Endothelial cell of umbilical vein (primary cell): ENCODE data around the gene NXNL2. TPM values are rescaled to one million over a fixed set of nuclear protein-coding genes. Genes with fewer than 3 reads are reported as not detected.

Source experiments
- BruUV-seq: library from RNA; stranded (reverse); fragments of 400-500 nt; replicated peaks from 2 replicates; lab custom pipeline; 2021; lab: Mats Ljungman, UMichigan
- CTCF ChIA-PET: fragments of 300-600, 350-600 bp; sonication (Branson Sonifier 250); formaldehyde crosslinking; loops from one replicate; lab custom pipeline; 2021; ENCODE audit warnings: antibody characterized with exemption, inconsistent platforms; lab: Charles Lee
- POLR2A ChIA-PET: fragments of 300-600, 350-600 bp; sonication (Branson Sonifier 250); formaldehyde crosslinking; loops from one replicate; lab custom pipeline; 2021; ENCODE audit warnings: antibody characterized with exemption, inconsistent platforms; lab: Charles Lee
- DNase-seq: peaks from one replicate; pipeline ENCODE4 v3.0.0-alpha.2; 2011; ENCODE audit warnings: low read depth, low spot score
- FAIRE-seq: peaks from 2 replicates; lab custom pipeline; 2011; peaks lifted over from hg19 to GRCh38; lab: Jason Lieb, UNC
- H2AFZ ChIP-seq: 2 replicates; pipeline ENCODE4 v1.6.0; 2012; ENCODE audit warnings: low read depth, low read length, control low read depth, inconsistent platforms
- H3K27ac ChIP-seq: 2 replicates; pipeline ENCODE4 v1.5.1; 2011; ENCODE audit warnings: low read depth, mild to moderate bottlenecking, control low read depth, low read length, moderate library complexity; ENCODE audit not compliant: insufficient read depth
- H3K27me3 ChIP-seq, 2 experiments: 2 replicates each; pipeline versions ENCODE4 v1.6.0 to v1.6.1; 2011; ENCODE audit warnings: low read length in 2 of 2, mixed read lengths in 1 of 2; ENCODE audit not compliant: control insufficient read depth in 2 of 2, insufficient read depth in 2 of 2
- H3K36me3 ChIP-seq, 2 experiments: 2 replicates in 1 of 2; 3 replicates in 1 of 2; pipeline ENCODE4 v1.5.1; 2011; ENCODE audit warnings: low read length in 2 of 2, mild to moderate bottlenecking in 1 of 2, moderate library complexity in 1 of 2; ENCODE audit not compliant: control insufficient read depth in 2 of 2, insufficient read depth in 2 of 2; ENCODE audit errors: extremely low read depth in 1 of 2
- H3K4me1 ChIP-seq: 3 replicates; pipeline ENCODE4 v1.5.1; 2011; ENCODE audit warnings: mild to moderate bottlenecking, low read length; ENCODE audit not compliant: control insufficient read depth, insufficient read depth; ENCODE audit errors: extremely low read depth
- H3K4me2 ChIP-seq: 2 replicates; pipeline ENCODE4 v1.6.1; 2011; ENCODE audit warnings: low read length, control low read depth, mixed read lengths; ENCODE audit not compliant: insufficient read depth
- H3K4me3 ChIP-seq, 3 experiments: fragments of 200-600 bp in 1 of 3; sonication (generic), shearing (Covaris generic) in 1 of 3; replicated peaks in 1 of 3; 2 replicates each; pipeline ENCODE4 v1.5.1; 2011 to 2016; ENCODE audit warnings: control low read depth in 3 of 3, low read length in 3 of 3, mild to moderate bottlenecking in 2 of 3, inconsistent platforms in 1 of 3, low read depth in 1 of 3, moderate library complexity in 1 of 3; ENCODE audit not compliant: insufficient read depth in 1 of 3
- H3K79me2 ChIP-seq: 2 replicates; pipeline ENCODE4 v1.6.0; 2012; ENCODE audit warnings: low read length, inconsistent platforms; ENCODE audit not compliant: control insufficient read depth, insufficient read depth
- H3K9ac ChIP-seq: replicated peaks from 2 replicates; pipeline ENCODE3; 2011; ENCODE audit warnings: low read length, control low read depth; ENCODE audit not compliant: insufficient read depth; ENCODE audit errors: extremely low read depth
- H3K9me1 ChIP-seq: replicated peaks from 3 replicates; pipeline ENCODE4 v1.6.0; 2011; ENCODE audit warnings: mild to moderate bottlenecking, low read length; ENCODE audit not compliant: control insufficient read depth, insufficient read depth; ENCODE audit errors: extremely low read depth
- H3K9me3 ChIP-seq: replicated peaks from 2 replicates; pipeline ENCODE4 v1.5.1; 2012; ENCODE audit warnings: low read length, inconsistent platforms; ENCODE audit not compliant: control insufficient read depth, insufficient read depth
- H4K20me1 ChIP-seq: replicated peaks from 2 replicates; pipeline ENCODE3; 2011; ENCODE audit warnings: mild to moderate bottlenecking, low read length; ENCODE audit not compliant: control insufficient read depth, insufficient read depth; ENCODE audit errors: extremely low read depth
- CTCF ChIP-seq, 2 donors: IDR thresholded peaks; 1 replicate in 1 of 2; 2 replicates in 1 of 2; pipeline ENCODE4 v1.5.1; 2011; ENCODE audit warnings: low read length in 2 of 2, mild to moderate bottlenecking in 2 of 2, moderate library complexity in 2 of 2, control low read depth in 1 of 2, inconsistent platforms in 1 of 2, low read depth in 1 of 2; ENCODE audit not compliant: insufficient read depth in 1 of 2; ENCODE audit errors: extremely low read depth in 1 of 2
- EZH2 ChIP-seq: IDR thresholded peaks from 2 replicates; pipeline ENCODE4 v1.6.1; 2012; ENCODE audit warnings: borderline replicate concordance, low read depth, mild to moderate bottlenecking, moderate library complexity, low read length, inconsistent platforms; ENCODE audit not compliant: severe bottlenecking
- FOS ChIP-seq: IDR thresholded peaks from 2 replicates; pipeline ENCODE4 v1.6.1; 2011; ENCODE audit warnings: mild to moderate bottlenecking, low read length, moderate library complexity, borderline replicate concordance; ENCODE audit not compliant: insufficient read depth
- GATA2 ChIP-seq: IDR thresholded peaks from 2 replicates; pipeline ENCODE4 v1.7.0; 2011; ENCODE audit warnings: low read depth, mild to moderate bottlenecking, moderate library complexity, mixed read lengths, low read length; ENCODE audit not compliant: insufficient read length, insufficient read depth
- JUN ChIP-seq: IDR thresholded peaks from 2 replicates; pipeline ENCODE4 v1.6.1; 2011; ENCODE audit warnings: borderline replicate concordance, low read depth; ENCODE audit not compliant: insufficient read length, insufficient read depth
- MAX ChIP-seq: IDR thresholded peaks from 2 replicates; pipeline ENCODE4 v1.6.1; 2011; ENCODE audit not compliant: insufficient read depth, insufficient read length
- MYC ChIP-seq: IDR thresholded peaks from one replicate; pipeline ENCODE4 v1.6.1; 2011; ENCODE audit warnings: mild to moderate bottlenecking, low read depth, low read length
- POLR2A ChIP-seq: IDR thresholded peaks from 2 replicates; pipeline ENCODE4 v1.6.1; 2012; ENCODE audit warnings: low read depth, mild to moderate bottlenecking, control low read depth, low read length
- POLR2AphosphoS5 ChIP-seq: IDR thresholded peaks from 2 replicates; pipeline ENCODE4 v1.6.1; 2012; ENCODE audit warnings: low read depth, mild to moderate bottlenecking, control low read depth, low read length, moderate library complexity; ENCODE audit not compliant: insufficient read depth
- dilution Hi-C: fragments of 300-500 bp; cut with MboI; formaldehyde crosslinking; loops from one replicate; pipeline ENCODE4 v1.15.0; 2019; ENCODE audit warnings: low sequenced_read_pairs; ENCODE audit not compliant: extremely low pct_ligation_motif_present
- intact Hi-C: fragments of 100-400 bp; cut with micrococcal nuclease; formaldehyde crosslinking; loops from one replicate; pipeline ENCODE4 v1.10.0; 2022
- polyA plus RNA-seq, 4 experiments: library from polyadenylated mRNA; depleted of rRNA in 3 of 4; stranded (reverse) in 3 of 4; unstranded in 1 of 4; fragments of >200 nt; gene quantifications; 2 replicates each; pipeline versions ENCODE4 v1.2.1 to v1.2.3, GENCODE V29; 2011 to 2012; ENCODE audit warnings: missing spikeins in 1 of 4
- total RNA-seq: library from RNA; stranded (reverse); gene quantifications from 2 replicates; pipeline ENCODE4 v1.2.3, GENCODE V29; 2021

NXNL2 gene
- total and polyA plus RNA-seq, 2 donors (not counting 3 experiments of a cell fraction or from before 2014, with no cell fraction given) = 0.14 TPM; not detected in 1

- Histone ChIP-seq H3K79me2 (no peaks in the 10 kb centered on the region), H3K4me3 (no peak overlapping the region), H3K4me2 (no peak overlapping the region), H4K20me1 (no peaks in the 10 kb centered on the region), H3K9ac (no peak overlapping the region), H3K4me1 (no peaks in the 10 kb centered on the region), H3K36me3 (no peaks in the 10 kb centered on the region), H3K9me3 (no peaks in the 10 kb centered on the region), H2AFZ (no peak overlapping the region), H3K9me1 (no peaks in the 10 kb centered on the region), H3K27ac (no peak overlapping the region), H3K27me3 (no peaks in the 10 kb centered on the region)
- TF ChIP-seq POLR2A = no peak
- TF ChIP-seq MAX = no peak
- TF ChIP-seq GATA2 = no peak
- TF ChIP-seq CTCF (IDR thresholded peaks at IDR 0.05; ENCODE audit: extremely low read depth in 1 of 2, insufficient read depth in 1 of 2, low read depth in 1 of 2, low read length in 2 of 2) = no peak
- TF ChIP-seq MYC = no peak
- no peak for TF ChIP-seq JUN
- no peak for TF ChIP-seq EZH2
- no peak for TF ChIP-seq FOS
- TF ChIP-seq POLR2AphosphoS5 = no peak
- ChIA-PET POLR2A (no interaction called here), CTCF (no interaction called here)
- dilution Hi-C loops (no loop called here), intact Hi-C loops (no loop called here)
- BruUV-seq = no TSS peak
- no peak for FAIRE-seq
- DNase-seq = no peak
These were observed 18.4 kb downstream of the NXNL2 start for GRCh38 chr9:88553350-88553749.
